HG03060 (cell line): ENCODE data around the gene CAND2.

Experiments
- ATAC-seq: cut with Tn5 transposase; IDR thresholded peaks from one replicate; pipeline ENCODE4 v1.9.1; 2021; ENCODE audit warnings: low read depth, moderate number of reproducible peaks; ENCODE audit not compliant: unreplicated experiment

CAND2 gene

GRCh38 chr3:12882336-12883310 is 86.1 kb downstream of the CAND2 start:
- no peak for ATAC-seq

DNA sequence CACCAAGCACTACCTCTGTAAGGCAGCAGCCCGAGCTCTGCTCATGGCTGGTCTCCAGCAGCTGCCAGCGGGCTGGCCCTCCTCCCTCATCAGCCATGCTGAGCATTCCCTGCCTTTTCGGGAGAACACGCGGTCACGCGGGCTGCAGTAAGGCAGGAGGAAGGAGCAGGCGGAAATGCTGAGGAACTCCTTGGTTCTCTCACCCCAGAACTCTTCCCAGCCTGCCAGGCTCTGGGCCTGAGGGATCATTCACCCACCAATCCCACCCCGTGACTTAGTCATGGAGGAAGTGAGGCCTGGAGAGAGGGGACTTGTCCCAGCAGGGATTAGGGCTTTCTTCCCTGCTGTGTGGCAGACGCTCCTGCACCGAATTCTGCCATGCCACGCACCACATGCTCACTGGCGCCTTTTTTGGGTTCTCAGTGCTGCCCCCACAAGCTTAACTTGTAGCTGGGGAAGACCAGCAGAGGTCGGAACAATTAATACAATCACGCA is 87.8 kb downstream of the CAND2 start:
- ATAC-seq, result no peak
